Activated CD4-positive, CD25-positive, alpha-beta regulatory T cell (primary cell): Measurements from ENCODE around the gene PRKCSH.

ENCODE experiments used
- DNase-seq, 4 experiments: peaks; one replicate each; lab custom pipeline; 2025; lab: John Stamatoyannopoulos, UW

Gene PRKCSH

GRCh38 chr19:11478167-11479089 is 43.0 kb downstream of the PRKCSH start:
- no peak for DNase-seq

GRCh38 chr19:11479090-11479897 is 43.9 kb downstream of the PRKCSH start:
- DNase-seq = no peak

DNA sequence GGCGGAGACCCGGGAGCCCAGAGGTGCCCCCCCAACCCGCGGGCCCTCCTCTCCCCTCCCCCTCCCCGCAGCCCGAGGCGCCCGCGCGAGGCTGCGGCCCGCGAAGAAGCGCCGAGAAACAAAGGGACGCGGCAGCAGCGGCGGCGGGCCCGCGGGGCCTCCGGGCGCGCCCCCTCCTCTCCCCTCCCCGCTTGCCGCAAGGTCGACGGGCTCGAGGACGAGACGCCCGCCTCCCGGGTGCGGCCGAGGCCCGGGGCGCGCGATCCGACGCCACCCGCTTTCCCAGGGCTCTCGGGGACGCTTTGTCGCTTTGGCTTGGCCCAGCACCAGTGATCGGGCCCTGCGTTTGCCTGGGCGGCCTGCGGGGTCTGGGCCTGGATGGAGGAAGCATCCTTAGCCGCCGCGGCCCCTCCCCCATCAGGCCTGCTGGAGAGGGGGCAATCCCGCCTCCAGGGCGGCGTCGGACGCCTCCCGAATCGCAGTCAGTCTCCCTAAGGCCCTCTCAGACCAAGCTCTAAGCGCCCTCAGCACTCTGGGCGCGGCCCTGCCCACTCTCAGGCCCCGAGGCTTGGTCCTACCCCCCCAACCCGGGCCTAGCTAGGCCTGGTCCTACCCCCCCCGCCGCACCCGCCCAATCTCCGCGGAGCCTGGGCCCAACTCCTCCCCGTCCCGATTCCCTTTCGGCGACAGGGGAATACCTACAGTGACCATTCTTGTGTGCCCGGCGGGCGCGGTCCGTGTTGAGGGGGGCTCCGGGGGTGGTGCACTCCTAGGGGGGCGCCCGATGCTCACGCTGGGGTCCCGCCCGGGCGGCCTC is 44.7 kb downstream of the PRKCSH start:
- DNase-seq = no peak

DNA sequence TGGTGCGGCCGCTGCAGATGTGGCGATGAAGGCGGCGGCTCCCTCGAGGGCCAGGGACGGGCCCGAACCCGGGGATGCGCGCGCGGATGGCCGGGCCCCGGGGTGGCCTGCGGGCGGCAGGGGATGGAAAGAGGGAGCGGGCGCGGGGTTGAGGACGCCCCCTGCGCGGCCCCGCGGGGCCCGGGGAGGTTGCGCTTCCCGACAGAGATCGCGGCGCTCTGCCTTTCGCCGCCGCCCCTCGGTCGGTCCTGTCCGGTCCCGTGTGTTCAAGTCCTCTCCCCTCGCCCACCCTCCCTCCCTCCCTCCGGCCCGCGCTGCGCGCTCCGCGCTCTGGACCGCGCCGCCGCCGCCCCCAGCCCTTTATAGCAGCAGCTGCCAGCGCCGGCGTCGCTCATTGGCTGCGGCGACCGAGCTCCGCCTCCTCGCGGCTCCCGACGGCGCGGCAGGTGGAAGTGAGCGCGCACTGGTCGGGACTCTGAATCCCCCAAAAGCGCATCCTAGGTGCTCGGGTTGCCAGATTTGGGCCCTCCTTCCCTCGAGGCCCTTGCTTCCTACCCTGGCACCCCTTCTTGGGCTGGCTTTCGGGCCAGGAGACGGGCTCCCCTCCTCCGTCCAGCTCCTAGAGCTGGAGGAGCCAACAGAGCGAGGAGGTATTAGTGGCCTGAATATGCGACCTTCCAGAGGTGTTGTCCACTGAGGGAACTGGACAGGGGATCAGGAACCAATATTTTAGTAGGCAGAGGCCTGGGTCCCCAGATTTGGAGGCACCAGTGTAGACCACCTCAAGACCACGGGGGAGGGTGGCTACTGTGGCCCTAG is 45.5 kb downstream of the PRKCSH start, which contains the start of gene ELAVL3:
Gene ELAVL3 (minus strand): TSS at position 332 of the 819 bp plus-strand sequence. CDS start 438 bp downstream, outside the sequence.
- DNase-seq = no peak

GRCh38 chr19:11481534-11482383 is 46.3 kb downstream of the PRKCSH start:
- peak in 2 of 4 experiments; percentile 53 to 64 for DNase-seq

- DNase-seq = peak; percentile 73 to 81 (median 78)
Measured at GRCh38 chr19:11482384-11483050, 47.1 kb downstream of the PRKCSH start.

GRCh38 chr19:11483366-11484111 is 48.1 kb downstream of the PRKCSH start:
- no peak for DNase-seq

DNA sequence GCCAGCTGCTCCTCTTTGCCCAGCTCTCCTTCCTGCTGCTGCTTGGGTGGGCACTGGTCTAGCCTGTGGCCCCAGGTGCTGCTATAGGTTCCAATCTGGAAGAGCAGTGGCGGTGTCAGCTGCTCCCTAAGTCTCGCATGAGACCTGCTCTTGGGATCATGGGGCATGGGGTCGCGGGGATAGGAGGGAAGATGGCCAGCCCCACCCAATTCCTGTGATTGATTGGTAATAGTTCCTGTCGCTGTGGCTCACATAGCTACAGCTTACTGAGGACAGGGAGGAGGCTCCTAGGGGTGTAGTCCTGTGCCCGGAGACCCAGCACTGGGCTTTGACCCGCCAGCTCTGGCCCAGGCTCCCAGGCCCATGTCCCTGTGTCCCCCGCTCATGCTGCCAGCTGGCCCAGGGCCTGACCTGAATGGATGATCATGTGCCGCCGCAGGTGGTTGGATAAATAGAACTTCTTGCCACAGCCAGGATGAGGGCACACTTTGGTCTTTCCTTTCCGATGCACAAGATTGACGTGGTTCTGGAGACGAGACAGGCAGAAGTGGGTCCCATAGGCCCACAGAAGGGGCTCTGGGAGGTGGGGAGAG is 49.9 kb downstream of the PRKCSH start:
- DNase-seq = no peak

DNA sequence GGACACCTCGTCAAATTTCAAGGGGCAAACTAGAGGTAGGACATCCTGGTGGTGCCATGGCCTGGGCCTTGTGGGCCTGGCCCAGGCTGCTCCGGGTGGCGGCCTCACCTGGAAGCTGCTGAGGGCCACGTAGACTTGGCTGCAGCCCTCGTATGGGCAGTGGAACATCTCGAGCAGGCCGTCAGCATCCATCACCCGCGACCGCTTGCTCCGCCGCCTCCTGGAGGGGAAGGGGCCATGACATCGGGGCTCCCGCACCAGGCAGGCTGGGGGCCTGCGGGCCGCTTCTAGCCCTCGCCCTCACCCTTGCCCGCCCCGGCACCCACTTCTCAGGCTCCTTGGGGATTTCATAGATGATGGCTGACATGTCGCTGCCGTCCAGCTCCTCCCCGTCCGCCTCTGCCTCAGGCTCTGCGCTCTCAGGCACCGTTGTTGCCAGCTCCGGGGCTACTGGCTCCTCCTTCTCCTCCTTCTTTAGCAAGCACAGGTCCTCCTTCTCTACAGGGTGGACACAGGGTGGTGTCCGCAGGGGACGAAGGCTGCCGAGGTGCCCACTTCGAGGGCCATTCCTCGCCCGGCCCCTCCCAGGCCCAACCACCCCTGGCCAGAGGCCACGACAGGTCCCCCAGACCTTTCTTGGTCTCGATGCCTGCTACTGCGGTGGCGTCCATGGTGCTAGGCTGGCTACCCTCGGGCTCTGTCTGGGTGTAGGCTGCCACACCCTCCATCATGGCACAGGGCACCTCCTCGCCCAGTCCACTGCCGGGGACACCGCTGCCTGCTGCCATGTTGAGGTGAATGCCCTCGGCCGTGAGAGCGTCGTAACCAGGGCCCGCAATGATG is 51.4 kb downstream of the PRKCSH start:
- DNase-seq = no peak

DNA sequence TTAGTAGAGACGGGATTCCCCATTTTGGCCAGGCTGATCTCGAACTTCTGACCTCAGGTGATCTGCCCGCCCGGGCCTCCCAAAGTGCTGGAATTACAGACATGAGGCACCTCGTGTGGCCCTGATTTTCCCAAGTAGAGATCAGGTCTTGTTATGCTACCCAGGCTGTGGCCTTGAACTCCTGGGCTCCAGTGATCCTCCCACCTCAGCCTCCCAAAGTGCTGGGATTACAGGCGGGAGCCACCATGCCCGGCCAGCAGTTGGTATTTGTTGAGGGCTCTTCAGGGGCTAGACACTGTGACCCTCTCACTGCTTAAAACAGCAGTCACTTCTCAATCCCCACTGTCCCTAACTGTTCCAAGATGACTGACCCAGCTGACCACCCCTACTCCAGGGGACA is 53.9 kb downstream of the PRKCSH start:
- DNase-seq = no peak

- no peak for DNase-seq
Measured at GRCh38 chr19:11494634-11495285, 59.3 kb downstream of the PRKCSH start.

GRCh38 chr19:11495481-11495880 is 60.0 kb downstream of the PRKCSH start:
- DNase-seq = no peak

GRCh38 chr19:11495885-11496284 is 60.5 kb downstream of the PRKCSH start:
- DNase-seq = no peak

DNA sequence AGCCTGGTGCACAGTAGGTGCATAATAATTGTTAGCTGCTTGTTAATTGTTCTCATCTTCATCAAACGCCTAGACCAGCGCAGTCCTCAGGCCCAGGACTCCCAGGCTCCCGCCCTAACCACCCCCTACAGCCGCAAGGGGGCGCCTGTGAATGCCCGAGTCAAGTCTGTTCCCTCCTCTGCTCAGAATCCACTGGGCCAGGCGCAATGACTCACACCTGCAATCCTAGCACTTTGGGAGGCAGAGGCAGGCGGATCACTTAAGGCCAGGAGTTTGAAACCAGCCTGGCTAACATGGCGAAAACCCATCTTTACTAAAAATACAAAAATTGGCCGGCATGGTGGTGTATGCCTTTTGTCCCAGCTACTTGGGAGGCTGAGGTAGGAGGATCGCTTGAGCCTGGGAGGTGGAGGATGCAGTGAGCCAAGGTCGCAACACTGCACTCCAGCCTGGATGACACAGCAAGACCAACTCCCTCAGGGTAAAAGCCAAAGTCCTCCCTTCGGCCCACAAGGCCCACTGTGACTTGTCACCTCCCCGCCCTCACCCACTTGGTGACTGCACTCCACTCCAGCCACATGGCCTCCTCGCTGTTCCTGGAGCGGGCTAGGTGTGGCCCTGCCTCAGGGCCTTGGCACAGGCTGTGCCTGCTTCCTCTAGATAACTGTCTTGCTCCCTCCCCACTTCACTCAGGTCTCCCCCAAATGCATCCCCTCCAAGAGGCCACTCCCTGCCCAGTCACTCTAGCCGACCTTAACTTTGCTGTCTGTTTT is 61.1 kb downstream of the PRKCSH start:
- DNase-seq = peak; percentile 19 to 59 (median 38)

- DNase-seq = no peak
Measured at GRCh38 chr19:11499220-11499726, 63.8 kb downstream of the PRKCSH start.

DNA sequence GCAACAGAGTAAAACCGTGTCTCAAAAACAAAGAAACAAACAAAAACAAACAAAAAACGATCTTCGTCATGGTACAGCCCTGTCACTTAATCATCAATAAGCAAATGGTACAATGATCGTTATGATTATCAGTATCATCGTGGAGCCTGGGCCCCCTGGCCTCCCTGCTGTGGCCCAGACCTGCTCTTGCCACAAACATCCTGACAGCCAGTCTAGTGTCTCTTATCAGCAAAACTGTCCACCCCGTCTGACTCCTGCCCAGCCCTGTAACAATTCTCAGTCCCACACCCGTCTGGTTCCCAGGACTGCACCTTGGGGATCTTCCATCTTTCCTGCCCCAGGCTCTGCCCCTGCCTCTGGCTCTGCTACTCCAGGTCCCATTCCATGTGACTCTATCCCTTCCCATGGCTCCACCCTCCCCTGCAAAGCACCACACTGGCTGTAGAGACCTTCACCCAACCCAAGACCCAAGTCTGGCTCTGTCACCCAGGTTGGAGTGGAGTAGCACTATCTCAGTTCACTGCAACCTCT is 64.5 kb downstream of the PRKCSH start:
- no peak for DNase-seq
